IMR-90 (cell line): Measurements from ENCODE around the gene FAM118A. TPM values are rescaled to one million over a fixed set of nuclear protein-coding genes. Genes with fewer than 3 reads are reported as not detected.

Experiments
- ATAC-seq: fragments of 200-7000 bp; cut with Tn5 transposase; 2 replicates; pipeline ENCODE4 v1.9.1; 2020; ENCODE audit warnings: low read depth, mild to moderate bottlenecking, moderate library complexity
- BruUV-seq: library from RNA; stranded (reverse); fragments of 400-500 nt; replicated peaks from 2 replicates; lab custom pipeline; 2021; lab: Mats Ljungman, UMichigan
- CTCF ChIA-PET: fragments of 300-600 bp; formaldehyde crosslinking; extraction: SDS; loops from one replicate; lab custom pipeline; 2021; ENCODE audit warnings: antibody characterized with exemption; lab: Yijun Ruan, JAX
- POLR2A ChIA-PET: fragments of 300-600 bp; sonication (Branson Sonifier 250); formaldehyde crosslinking; loops from one replicate; lab custom pipeline; 2022; ENCODE audit warnings: antibody characterized with exemption; ENCODE audit not compliant: unreplicated experiment; lab: Charles Lee
- DNase-seq: peaks from one replicate; pipeline ENCODE4 v3.0.0; 2013
- H2AFZ ChIP-seq: replicated peaks from 2 replicates; pipeline ENCODE3; 2013; ENCODE audit warnings: low read length, mild to moderate bottlenecking; ENCODE audit not compliant: poor library complexity
- H2AK5ac ChIP-seq: 2 replicates; pipeline ENCODE4 v1.6.1; 2013; ENCODE audit warnings: low read depth, low read length, inconsistent platforms
- H2AK9ac ChIP-seq: replicated peaks from 2 replicates; pipeline ENCODE3; 2013; ENCODE audit warnings: mild to moderate bottlenecking, low read depth, low read length, moderate library complexity; ENCODE audit not compliant: poor library complexity
- H2BK120ac ChIP-seq: 2 replicates; pipeline ENCODE4 v1.6.1; 2013; ENCODE audit warnings: low read depth, low read length, inconsistent platforms
- H2BK15ac ChIP-seq: 3 replicates; pipeline ENCODE4 v1.6.1; 2013; ENCODE audit warnings: low read depth, low read length, inconsistent platforms
- H2BK20ac ChIP-seq: 2 replicates; pipeline ENCODE4 v1.6.1; 2013; ENCODE audit warnings: low read depth, mild to moderate bottlenecking, inconsistent platforms, low read length, moderate library complexity
- H2BK5ac ChIP-seq: 2 replicates; pipeline ENCODE4 v1.6.1; 2013; ENCODE audit warnings: mild to moderate bottlenecking, low read depth, low read length, inconsistent platforms; ENCODE audit not compliant: poor library complexity, severe bottlenecking
- H3K14ac ChIP-seq: replicated peaks from 2 replicates; pipeline ENCODE4 v1.6.1; 2013; ENCODE audit warnings: low read depth, low read length, inconsistent platforms
- H3K18ac ChIP-seq: 2 replicates; pipeline ENCODE4 v1.6.1; 2013; ENCODE audit warnings: low read depth, low read length, control low read depth
- H3K23ac ChIP-seq: 2 replicates; pipeline ENCODE4 v1.6.1; 2013; ENCODE audit warnings: low read depth, low read length, inconsistent platforms
- H3K27ac ChIP-seq: 2 replicates; pipeline ENCODE4 v1.5.1; 2013; ENCODE audit warnings: mild to moderate bottlenecking, control low read depth, low read length; ENCODE audit not compliant: insufficient read depth
- H3K27me3 ChIP-seq: 2 replicates; pipeline ENCODE4 v1.6.1; 2013; ENCODE audit warnings: low read length; ENCODE audit not compliant: control insufficient read depth, insufficient read depth
- H3K36me3 ChIP-seq: 2 replicates; pipeline ENCODE4 v1.6.1; 2013; ENCODE audit warnings: low read length, mixed read lengths; ENCODE audit not compliant: control insufficient read depth, insufficient read depth
- H3K4ac ChIP-seq: 2 replicates; pipeline ENCODE4 v1.6.1; 2013; ENCODE audit warnings: low read depth, low read length, inconsistent platforms
- H3K4me1 ChIP-seq: 2 replicates; pipeline ENCODE4 v1.6.1; 2013; ENCODE audit warnings: low read length, mixed read lengths; ENCODE audit not compliant: control insufficient read depth, insufficient read depth
- H3K4me2 ChIP-seq: 2 replicates; pipeline ENCODE4 v1.6.1; 2013; ENCODE audit warnings: low read depth, mild to moderate bottlenecking, control low read depth, low read length, moderate library complexity
- H3K4me3 ChIP-seq: 2 replicates; pipeline ENCODE4 v1.5.1; 2013; ENCODE audit warnings: low read depth, mild to moderate bottlenecking, control low read depth, low read length, moderate library complexity; ENCODE audit not compliant: insufficient read depth
- H3K56ac ChIP-seq: 2 replicates; pipeline ENCODE4 v1.6.1; 2013; ENCODE audit warnings: low read length, inconsistent platforms; ENCODE audit not compliant: insufficient read depth; ENCODE audit errors: extremely low read depth
- H3K79me1 ChIP-seq, 2 experiments: 2 replicates each; pipeline ENCODE4 v1.6.1; 2013; ENCODE audit warnings: low read length in 2 of 2, inconsistent platforms in 1 of 2, low read depth in 1 of 2
- H3K9ac ChIP-seq: 2 replicates; pipeline ENCODE4 v1.6.1; 2013; ENCODE audit warnings: low read depth, low read length, control low read depth
- H3K9me1 ChIP-seq: 2 replicates; pipeline ENCODE4 v1.6.1; 2013; ENCODE audit warnings: low read length, inconsistent platforms; ENCODE audit not compliant: insufficient read depth
- H3K9me3 ChIP-seq: 2 replicates; pipeline ENCODE4 v1.6.1; 2013; ENCODE audit warnings: low read length; ENCODE audit not compliant: control insufficient read depth, insufficient read depth
- H4K20me1 ChIP-seq: 2 replicates; pipeline ENCODE4 v1.6.1; 2013; ENCODE audit warnings: low read length, inconsistent platforms; ENCODE audit not compliant: insufficient read depth
- H4K5ac ChIP-seq: 2 replicates; pipeline ENCODE4 v1.6.1; 2013; ENCODE audit warnings: mild to moderate bottlenecking, low read depth, low read length, control low read depth
- H4K8ac ChIP-seq, 2 experiments: 2 replicates each; pipeline ENCODE4 v1.6.1; 2013; ENCODE audit warnings: low read depth in 2 of 2, low read length in 2 of 2, control low read depth in 1 of 2, inconsistent platforms in 1 of 2
- H4K91ac ChIP-seq: 2 replicates; pipeline ENCODE4 v1.6.1; 2013; ENCODE audit warnings: low read depth, low read length, inconsistent platforms; ENCODE audit not compliant: insufficient read depth
- BHLHE40 ChIP-seq: fragments of 150-350 bp; IDR thresholded peaks from 2 replicates; pipeline ENCODE4 v1.6.1; 2016; ENCODE audit warnings: mild to moderate bottlenecking, low read depth, low read length
- CEBPB ChIP-seq: IDR thresholded peaks from 2 replicates; pipeline ENCODE4 v1.6.1; 2012; ENCODE audit warnings: low read depth, low read length, improper control_type of control experiment
- CHD1 ChIP-seq: IDR thresholded peaks from 2 replicates; pipeline ENCODE4 v1.6.1; 2012; ENCODE audit warnings: low read depth, low read length, improper control_type of control experiment
- MAFK ChIP-seq: IDR thresholded peaks from 2 replicates; pipeline ENCODE4 v1.6.1; 2012; ENCODE audit warnings: low read depth, low read length, improper control_type of control experiment
- MAZ ChIP-seq: IDR thresholded peaks from 2 replicates; pipeline ENCODE4 v1.6.1; 2012; ENCODE audit warnings: low read depth, mild to moderate bottlenecking, low read length, improper control_type of control experiment, moderate library complexity, borderline replicate concordance
- MXI1 ChIP-seq: IDR thresholded peaks from 2 replicates; pipeline ENCODE4 v1.6.1; 2012; ENCODE audit warnings: low read depth, mild to moderate bottlenecking, low read length, moderate library complexity, borderline replicate concordance
- RAD21 ChIP-seq: IDR thresholded peaks from 2 replicates; pipeline ENCODE4 v1.6.1; 2012; ENCODE audit warnings: low read length, improper control_type of control experiment
- RCOR1 ChIP-seq: IDR thresholded peaks from 2 replicates; pipeline ENCODE4 v1.6.1; 2012; ENCODE audit warnings: mild to moderate bottlenecking, low read length, improper control_type of control experiment; ENCODE audit not compliant: insufficient replicate concordance
- RFX5 ChIP-seq: IDR thresholded peaks from 2 replicates; pipeline ENCODE4 v1.8.0; 2012; ENCODE audit warnings: low read depth, mild to moderate bottlenecking, low read length, moderate library complexity
- SMC3 ChIP-seq: fragments of 150-350 bp; IDR thresholded peaks from 2 replicates; pipeline ENCODE4 v1.6.1; 2016; ENCODE audit warnings: low read depth, mild to moderate bottlenecking, antibody characterized with exemption, low read length, moderate library complexity
- WGBS, 2 experiments: methylation state at CpG; one replicate each; pipeline versions ENCODE4 v1.1.5 to v1.1.7; 2013; ENCODE audit warnings: missing lambda C conversion rate in 2 of 2; ENCODE audit not compliant: insufficient read length in 1 of 2; ENCODE audit errors: extremely low coverage in 2 of 2; 5-methylcytosine and 5-hydroxymethylcytosine counted together
- dilution Hi-C: fragments of 300-500 bp; cut with HindIII; formaldehyde crosslinking; loops from one replicate; pipeline ENCODE4 v1.14.3; 2018; ENCODE audit warnings: low sequenced_read_pairs; ENCODE audit not compliant: unreplicated experiment
- in situ Hi-C: fragments of 300-500 bp; cut with MboI; formaldehyde crosslinking; loops from 3 replicates; pipeline ENCODE4 v1.14.3; 2019; ENCODE audit warnings: low sequenced_read_pairs, inconsistent platforms, mixed read lengths
- intact Hi-C: fragments of 100-400 bp; cut with micrococcal nuclease; formaldehyde crosslinking; loops from 2 replicates; pipeline ENCODE4 v1.10.0; 2022
- polyA plus RNA-seq, 3 experiments: library from polyadenylated mRNA; depleted of rRNA; stranded (reverse); fragments of >200 nt; gene quantifications; 2 replicates each; pipeline ENCODE4 v1.2.3, GENCODE V29; 2012; ENCODE audit warnings: low replicate concordance in 1 of 3
- total RNA-seq: library from RNA; depleted of rRNA; stranded (reverse); fragments of >200 nt; gene quantifications from 2 replicates; pipeline ENCODE4 v1.2.3, GENCODE V29; 2012
- TF ChIP-seq, protein P1 (sequence below): fragments of 150-350 bp; IDR thresholded peaks from 2 replicates; pipeline ENCODE4 v1.6.1; 2016; ENCODE audit warnings: low read depth, mild to moderate bottlenecking, low read length, moderate library complexity, borderline replicate concordance

Gene FAM118A
- total and polyA plus RNA-seq, 2 of the 4 experiments (the other 2 are of a cell fraction): 20.6 to 95.6 TPM

DNA sequence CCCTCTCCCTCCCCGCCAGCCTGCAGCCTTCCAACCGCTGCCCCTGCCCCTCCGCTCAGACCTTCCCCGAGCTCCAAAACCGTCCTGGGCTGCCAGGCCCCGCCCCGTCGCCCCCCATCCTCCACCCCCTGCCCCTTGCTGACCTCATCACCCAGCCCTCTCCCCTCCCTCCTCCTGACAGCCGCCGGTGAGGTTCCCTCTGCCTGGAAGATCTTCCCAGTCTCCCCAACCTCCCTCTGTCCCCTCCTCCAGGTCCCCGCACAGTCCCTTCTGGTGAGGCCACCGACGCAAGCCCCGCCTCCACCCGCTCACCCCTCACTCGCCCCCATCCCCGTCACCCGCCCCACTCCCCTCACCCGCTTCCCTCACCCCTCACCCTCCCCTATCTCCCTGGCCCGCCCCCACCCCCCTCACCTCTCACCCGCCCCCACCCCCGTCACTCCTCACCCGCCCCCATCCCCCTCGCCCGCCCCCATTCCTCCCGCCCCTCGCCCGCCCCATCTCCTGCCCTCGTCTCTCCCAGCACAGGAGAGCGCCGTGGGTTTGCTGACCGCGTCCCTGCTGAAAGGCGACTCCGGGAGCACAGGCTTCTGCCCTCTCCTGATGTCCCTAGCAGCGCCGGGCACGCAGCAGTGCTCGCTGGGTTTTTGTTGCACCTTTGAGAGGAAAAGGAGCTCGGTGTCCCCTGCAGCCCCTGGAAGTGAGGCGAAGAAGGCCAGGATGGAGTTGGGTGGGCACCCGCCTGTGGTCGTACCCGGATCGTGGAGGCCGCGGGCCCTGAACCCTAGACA is 41.4 kb upstream of the FAM118A start:
- H3K4ac ChIP-seq: peak overlapping the region; percentile 90
- peaks cover 8% of the 10 kb centered on the region for H3K27me3 ChIP-seq
- CTCF ChIA-PET: interaction anchor here (0.6 to 1.0 kb wide), 2 partner anchors 226 to 283 kb away, joined by 3 to 5 read pairs; no protein-coding TSS in a partner anchor
- H2BK120ac ChIP-seq: peak overlapping the region; percentile 86; the same call in 1 of the 2 replicates
- no peak for TF ChIP-seq RAD21
- no peak for TF ChIP-seq BHLHE40
- TF ChIP-seq, protein P1, sequence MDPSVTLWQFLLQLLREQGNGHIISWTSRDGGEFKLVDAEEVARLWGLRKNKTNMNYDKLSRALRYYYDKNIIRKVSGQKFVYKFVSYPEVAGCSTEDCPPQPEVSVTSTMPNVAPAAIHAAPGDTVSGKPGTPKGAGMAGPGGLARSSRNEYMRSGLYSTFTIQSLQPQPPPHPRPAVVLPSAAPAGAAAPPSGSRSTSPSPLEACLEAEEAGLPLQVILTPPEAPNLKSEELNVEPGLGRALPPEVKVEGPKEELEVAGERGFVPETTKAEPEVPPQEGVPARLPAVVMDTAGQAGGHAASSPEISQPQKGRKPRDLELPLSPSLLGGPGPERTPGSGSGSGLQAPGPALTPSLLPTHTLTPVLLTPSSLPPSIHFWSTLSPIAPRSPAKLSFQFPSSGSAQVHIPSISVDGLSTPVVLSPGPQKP: no peak
- TF ChIP-seq MAZ: no peak
- TF ChIP-seq MXI1: no peak
- TF ChIP-seq RCOR1: no peak
- TF ChIP-seq SMC3: no peak
- no peak for TF ChIP-seq MAFK
- TF ChIP-seq RFX5: no peak
- TF ChIP-seq CHD1: no peak
- no peak for TF ChIP-seq CEBPB
- no peaks in the 10 kb centered on the region for H3K9me1 ChIP-seq
- no TSS peak for BruUV-seq
- H4K20me1 ChIP-seq: no peaks in the 10 kb centered on the region
- peak overlapping the region; percentile 92 for H2AK9ac ChIP-seq
- peak overlapping the region; percentile 83 for H4K5ac ChIP-seq
- H3K9me3 ChIP-seq: no peaks in the 10 kb centered on the region
- intact Hi-C loops (loop anchor here (2.0 kb wide), 1 partner anchor 236 kb away; no protein-coding TSS in a partner anchor), in situ Hi-C loops (loop anchor here (5.0 kb wide), 2 partner anchors 164 to 284 kb away; no protein-coding TSS in a partner anchor), dilution Hi-C loops (no loop called here)
- H3K18ac ChIP-seq: peak overlapping the region; percentile 87; the same call in 1 of the 2 replicates
- H2BK15ac ChIP-seq: peak overlapping the region; percentile 90; the same call in 1 of the 3 replicates
- DNase-seq (no peak), ATAC-seq (peak; percentile 42)
- WGBS, 2 experiments: 2% methylated on average over 10 of the region's 47 CpGs; no CpG with 5 or more reads in 1 of the 2 experiments
- H2AFZ ChIP-seq: peak overlapping the region; percentile 96
- peak overlapping the region; percentile 80 for H3K9ac ChIP-seq
- peaks cover 11% of the 10 kb centered on the region for H3K4me1 ChIP-seq
- POLR2A ChIA-PET: no interaction called here
- H4K8ac ChIP-seq: peak overlapping the region; percentile 70 to 86; a peak in 3 of 4 replicates
- peak overlapping the region; percentile 86 for H3K4me3 ChIP-seq
- H3K23ac ChIP-seq: peak overlapping the region; percentile 85; the same call in 1 of the 2 replicates
- H3K36me3 ChIP-seq: no peaks in the 10 kb centered on the region
- H3K56ac ChIP-seq: peak overlapping the region; percentile 82; the same call in 1 of the 2 replicates
- H2BK5ac ChIP-seq: no peak overlapping the region
- peak overlapping the region; percentile 99 for H3K4me2 ChIP-seq
- H2AK5ac ChIP-seq: peak overlapping the region; percentile 62; the same call in 1 of the 2 replicates
- no peak overlapping the region for H2BK20ac ChIP-seq
- peak overlapping the region; percentile 82 for H3K14ac ChIP-seq
- H4K91ac ChIP-seq: peak overlapping the region; percentile 78
- H3K27ac ChIP-seq: peak overlapping the region; percentile 54
- no peaks in the 10 kb centered on the region for H3K79me1 ChIP-seq
